ENCODE measurements around the gene A2M. TPM values are rescaled to one million over a fixed set of nuclear protein-coding genes. Genes with fewer than 3 reads are reported as not detected.

Gene A2M
- total and polyA plus RNA-seq, 10 of the 15 experiments (the other 5 are each of a cell fraction or from before 2014, with no cell fraction given): 0.03 to 3.5 (median 0.20) TPM; not detected in 5

DNA sequence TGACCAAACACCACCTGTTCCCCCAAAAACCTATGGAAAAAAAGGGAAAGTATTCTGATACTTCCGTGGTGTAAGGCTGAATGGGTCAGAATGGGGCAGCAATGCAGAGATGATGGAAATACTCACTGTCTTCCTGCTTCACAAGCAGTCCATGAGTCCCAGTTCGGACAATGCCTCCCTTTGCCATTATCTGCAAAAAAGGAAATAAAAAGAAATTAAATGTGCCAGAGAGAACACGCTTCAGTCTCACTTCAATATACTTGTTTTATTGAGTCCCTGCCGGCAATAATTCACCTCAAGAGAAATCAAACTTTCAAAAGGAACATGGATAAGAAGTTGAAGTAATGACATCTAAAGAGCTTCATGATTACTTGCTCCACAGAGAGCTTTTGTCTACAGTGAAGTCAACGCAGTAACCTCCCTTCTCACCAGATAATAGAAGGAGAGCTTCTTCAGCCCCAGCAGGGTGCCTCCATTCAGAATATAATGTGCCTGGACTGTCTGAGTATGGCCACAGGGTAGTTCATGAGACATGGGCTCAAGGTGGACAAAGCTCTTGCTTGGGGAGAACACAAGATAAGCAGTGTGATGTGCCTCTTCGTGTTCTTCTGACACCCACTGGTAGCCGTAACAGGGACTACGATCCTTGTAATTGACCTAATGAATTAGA, 14.6 kb downstream of the A2M start:
- Histone ChIP-seq H3K27me3 (replicated peaks in 1 of 2; ENCODE audit: control insufficient read depth in 2 of 2, insufficient read depth in 2 of 2, low read length in 1 of 2) (no peaks in the 10 kb centered on the region; a peak in 1 of 4 replicates), H3K79me2 (ENCODE audit: control insufficient read depth, insufficient read depth, low read length) (no peaks in the 10 kb centered on the region), H3K4me3 (no peak overlapping the region), H3K27ac (ENCODE audit: control insufficient read depth, insufficient read depth) (no peak overlapping the region), H4K20me1 (ENCODE audit: control insufficient read depth, insufficient read depth) (no peaks in the 10 kb centered on the region), H3K4me1 (ENCODE audit: control insufficient read depth, insufficient read depth, low read length) (no peaks in the 10 kb centered on the region), H3K9me3 (replicated peaks; ENCODE audit: control insufficient read depth, insufficient read depth, low read length) (no peaks in the 10 kb centered on the region), H3K36me3 (ENCODE audit: control insufficient read depth in 2 of 2, insufficient read depth in 2 of 2, low read length in 1 of 2) (no peaks in the 10 kb centered on the region), H3K4me2 (ENCODE audit: control insufficient read depth, insufficient read depth) (no peak overlapping the region), H2AFZ (ENCODE audit: control insufficient read depth, low read depth, low read length) (no peak overlapping the region), H3K9ac (ENCODE audit: control insufficient read depth, insufficient read depth, low read length) (no peak overlapping the region)
- DNase-seq (ENCODE audit: low read depth, low spot score) (no peak), ATAC-seq (no peak), FAIRE-seq (no peak)
- intact Hi-C loops (cut with micrococcal nuclease; ENCODE audit: unreplicated experiment) (no loop called here), in situ Hi-C loops (cut with MboI) (no loop called here)
- no TSS peak for BruUV-seq (replicated peaks)
- ChIA-PET RAD21 (ENCODE audit: unreplicated experiment) (interaction anchor here (0.6 kb wide), 1 partner anchor 344 kb away, joined by 6 read pairs; no protein-coding TSS in a partner anchor), CTCF (no interaction called here), POLR2A (no interaction called here), SMC1A (ENCODE audit: uncharacterized antibody, unreplicated experiment) (interaction anchor here (1.2 kb wide), 2 partner anchors 10 to 12 kb away, joined by 3 to 4 read pairs; no protein-coding TSS in a partner anchor)
- TF ChIP-seq RCOR1 (conservative IDR thresholded peaks at IDR 0.05; ENCODE audit: low read depth, low read length) (no peak), BCL11A (IDR thresholded peaks at IDR 0.05; ENCODE audit: low read depth, low read length) (no peak), NFXL1 (IDR thresholded peaks at IDR 0.05; ENCODE audit: borderline replicate concordance) (no peak), BCLAF1 (IDR thresholded peaks at IDR 0.05) (no peak), PML (IDR thresholded peaks at IDR 0.05; ENCODE audit: low read length) (no peak)
- WGBS (ENCODE audit: insufficient coverage, insufficient replicate concordance, low lambda C conversion rate, missing lambda C conversion rate): 28% methylated on average over 8 of the region's 8 CpGs
